ENCODE data around the gene PGPEP1.
"Not testable (repeated sequence)": the region's sequence is repeated elsewhere in the genome, so short reads cannot be mapped to it uniquely, and the experiment has no call there.

PGPEP1 gene

GRCh38 chr19:18368504-18369222 lies 28.3 kb downstream of the PGPEP1 start:
- DNase-seq = no peak

DNA sequence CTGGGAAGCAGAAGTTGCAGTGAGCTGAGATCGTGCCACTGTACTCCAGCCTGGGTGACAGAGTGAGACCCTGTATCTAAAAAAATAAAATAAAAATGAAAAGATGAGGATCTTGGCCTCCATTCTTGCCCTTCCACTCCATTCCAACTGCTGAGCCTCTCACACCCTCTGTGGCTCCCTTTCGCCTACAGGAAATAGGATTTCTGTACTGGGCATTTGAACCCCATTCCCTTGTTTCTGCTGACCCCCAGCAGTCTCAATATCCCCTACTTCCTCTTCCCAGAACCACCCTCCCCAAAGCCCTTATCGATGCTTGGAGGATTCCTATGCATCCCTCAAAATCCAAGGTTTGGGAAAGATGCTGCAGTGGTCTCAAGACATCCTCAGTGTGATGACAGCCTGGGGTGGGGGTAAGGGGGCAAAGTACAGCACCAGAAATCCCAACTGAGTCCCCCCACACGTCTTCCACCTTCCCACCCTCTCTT lies 33.1 kb downstream of the PGPEP1 start:
- DNase-seq = no peak

DNA sequence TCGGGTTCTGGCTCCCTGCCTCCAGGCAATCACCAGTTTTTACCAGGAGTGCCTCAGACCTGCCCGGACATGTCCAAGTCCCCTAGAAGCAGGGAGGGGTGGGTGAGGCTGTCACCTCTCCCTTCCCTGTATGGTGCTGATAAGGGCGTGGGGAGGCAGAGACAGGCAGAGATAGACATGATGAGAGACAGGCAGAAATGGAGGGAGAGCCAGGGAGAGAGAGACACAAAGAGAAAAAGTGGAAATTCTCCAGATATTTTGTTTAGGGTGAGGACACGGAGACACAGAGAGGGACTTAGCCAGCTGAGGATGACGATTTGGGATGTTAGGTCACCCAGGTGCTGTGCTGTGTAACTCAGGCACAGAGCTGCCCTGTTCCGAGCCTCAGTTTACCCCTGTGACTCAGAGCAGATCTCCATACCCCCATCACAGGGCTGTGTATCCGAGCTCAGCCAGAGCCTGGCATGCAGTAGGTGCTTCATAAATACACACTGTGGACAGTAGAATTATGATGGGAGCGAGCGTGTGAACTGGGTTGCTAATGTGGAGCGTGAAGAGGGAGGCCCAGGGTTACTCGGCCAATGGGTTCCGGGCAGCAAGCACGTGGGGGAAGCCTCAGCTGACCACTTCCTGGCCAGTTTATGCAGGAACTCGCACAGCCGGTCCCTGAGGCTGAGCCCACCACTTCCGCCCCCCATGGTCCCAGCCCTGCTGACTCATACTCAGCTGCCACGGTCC lies 33.7 kb downstream of the PGPEP1 start:
- no peak for DNase-seq

DNA sequence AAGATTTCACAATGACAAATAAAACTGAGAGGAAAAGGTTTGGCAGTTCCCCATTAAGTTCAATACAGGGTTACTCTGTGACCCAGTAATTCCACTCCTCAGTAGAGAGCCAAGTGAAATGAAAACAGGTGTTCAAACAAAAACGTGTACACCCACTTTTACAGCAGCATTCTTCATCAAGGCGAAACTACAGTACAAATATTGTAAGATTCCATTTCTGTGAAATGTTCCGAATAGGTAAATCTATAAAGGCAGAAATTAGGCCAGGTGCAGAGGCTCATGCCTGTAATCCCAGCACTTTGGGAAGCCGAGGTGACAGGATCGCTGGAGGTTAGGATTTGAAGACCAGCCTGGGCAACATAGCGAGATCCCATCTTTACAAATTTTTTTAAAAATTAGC lies 36.6 kb downstream of the PGPEP1 start:
- DNase-seq = no peak

DNA sequence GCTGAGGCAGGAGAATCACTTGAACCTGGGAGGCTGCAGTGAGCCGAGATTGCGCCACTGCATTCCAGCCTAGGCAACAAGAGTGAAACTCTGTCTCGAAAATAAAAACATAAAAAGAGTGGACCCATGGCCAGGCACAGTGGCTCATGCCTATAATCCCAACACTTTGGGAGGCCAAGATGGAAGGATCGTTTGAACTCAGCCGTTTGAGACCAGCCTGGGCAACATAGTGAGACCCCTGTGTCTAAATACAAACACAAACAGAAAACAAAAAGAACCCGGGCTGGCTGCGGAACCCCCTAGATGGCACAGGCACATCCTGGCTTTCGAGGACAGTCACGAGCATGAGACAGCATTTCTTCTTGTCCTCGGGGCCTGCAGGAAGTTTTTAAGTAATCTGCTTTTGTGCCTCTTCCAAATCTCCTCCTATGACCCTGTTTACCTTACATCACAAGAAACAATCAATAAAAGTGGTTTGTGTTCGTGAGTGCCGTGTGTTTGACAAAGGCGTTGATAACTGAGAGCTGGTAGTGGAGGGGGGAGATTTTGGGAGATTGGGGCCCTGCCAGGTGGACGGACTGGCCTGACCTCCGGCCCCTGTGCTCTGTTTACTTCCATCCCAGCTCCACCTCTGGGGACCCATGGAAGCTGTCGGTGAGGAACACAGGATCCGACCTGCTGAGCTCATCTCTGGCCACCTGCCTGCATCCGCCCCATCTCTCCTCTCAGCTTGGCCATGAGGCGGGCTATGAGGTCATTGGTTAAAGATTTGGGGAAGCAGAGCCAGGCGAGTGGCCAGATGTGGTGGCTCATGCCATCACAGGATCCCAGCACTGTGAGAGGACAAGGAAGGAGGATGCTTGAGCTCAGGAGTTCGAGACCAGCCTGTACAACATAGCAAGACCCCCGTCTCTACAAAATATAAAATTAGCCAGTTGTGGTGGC lies 39.7 kb downstream of the PGPEP1 start:
- DNase-seq = no peak

DNA sequence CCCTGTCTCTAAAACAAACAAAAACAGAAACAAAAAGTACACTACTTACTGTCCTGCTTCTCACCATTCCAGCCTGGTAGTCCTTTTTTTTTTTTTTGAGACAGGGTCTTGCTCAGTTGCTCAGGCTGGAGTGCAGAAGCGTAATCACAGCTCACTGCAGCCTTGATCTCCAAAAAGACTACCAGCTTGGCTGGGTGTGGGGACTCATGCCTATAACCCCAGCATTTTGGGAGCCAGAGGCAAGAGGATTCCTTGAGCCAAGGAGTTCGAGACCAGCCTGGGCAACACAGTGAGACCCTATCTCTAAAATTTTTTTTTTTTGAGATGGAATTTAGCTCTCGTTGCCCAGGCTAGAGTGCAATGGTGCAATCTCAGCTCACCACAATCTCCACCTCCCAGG lies 40.4 kb downstream of the PGPEP1 start:
- DNase-seq = no peak

DNA sequence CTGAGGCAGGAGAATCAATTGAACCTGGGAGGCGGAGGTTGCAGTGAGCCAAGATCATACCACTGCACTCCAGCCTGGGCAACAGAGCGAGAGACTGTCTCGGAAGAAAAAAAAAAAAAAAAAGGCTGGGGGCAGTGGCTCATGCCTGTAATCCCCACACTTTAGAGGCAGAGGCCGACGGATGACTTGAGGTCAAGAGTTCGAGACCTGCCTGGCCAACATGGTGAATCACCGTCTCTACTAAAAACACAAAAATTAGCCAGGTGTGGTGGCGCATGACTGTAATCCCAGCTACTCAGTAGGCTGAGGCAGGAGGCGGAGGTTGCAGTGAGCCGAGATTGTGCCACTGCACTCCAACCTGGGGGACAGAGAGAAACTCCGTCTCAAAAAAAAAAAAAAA lies 43.2 kb downstream of the PGPEP1 start:
- not testable (repeated sequence) for DNase-seq

DNA sequence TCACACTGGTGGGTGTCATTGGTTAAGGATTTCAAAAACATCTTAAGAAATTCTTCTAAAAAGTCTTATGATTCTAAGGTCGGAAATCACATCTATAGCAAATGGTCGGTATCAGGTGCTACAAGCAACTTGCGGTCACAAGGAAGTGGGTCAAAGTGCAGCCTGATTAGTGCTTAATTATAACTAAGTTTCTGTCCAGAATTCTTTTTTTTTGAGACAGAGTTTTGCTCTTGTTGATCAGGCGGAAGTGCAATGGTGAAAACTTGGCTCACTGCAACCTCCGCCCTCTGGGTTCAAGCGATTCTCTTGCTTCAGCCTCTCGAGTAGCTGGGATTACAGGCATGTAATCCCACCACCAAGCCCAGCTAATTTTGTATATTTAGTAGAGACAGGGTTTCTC lies 44.4 kb downstream of the PGPEP1 start:
- no peak for DNase-seq

- DNase-seq = no peak
These were observed 44.9 kb downstream of the PGPEP1 start for GRCh38 chr19:18385359-18385674.

DNA sequence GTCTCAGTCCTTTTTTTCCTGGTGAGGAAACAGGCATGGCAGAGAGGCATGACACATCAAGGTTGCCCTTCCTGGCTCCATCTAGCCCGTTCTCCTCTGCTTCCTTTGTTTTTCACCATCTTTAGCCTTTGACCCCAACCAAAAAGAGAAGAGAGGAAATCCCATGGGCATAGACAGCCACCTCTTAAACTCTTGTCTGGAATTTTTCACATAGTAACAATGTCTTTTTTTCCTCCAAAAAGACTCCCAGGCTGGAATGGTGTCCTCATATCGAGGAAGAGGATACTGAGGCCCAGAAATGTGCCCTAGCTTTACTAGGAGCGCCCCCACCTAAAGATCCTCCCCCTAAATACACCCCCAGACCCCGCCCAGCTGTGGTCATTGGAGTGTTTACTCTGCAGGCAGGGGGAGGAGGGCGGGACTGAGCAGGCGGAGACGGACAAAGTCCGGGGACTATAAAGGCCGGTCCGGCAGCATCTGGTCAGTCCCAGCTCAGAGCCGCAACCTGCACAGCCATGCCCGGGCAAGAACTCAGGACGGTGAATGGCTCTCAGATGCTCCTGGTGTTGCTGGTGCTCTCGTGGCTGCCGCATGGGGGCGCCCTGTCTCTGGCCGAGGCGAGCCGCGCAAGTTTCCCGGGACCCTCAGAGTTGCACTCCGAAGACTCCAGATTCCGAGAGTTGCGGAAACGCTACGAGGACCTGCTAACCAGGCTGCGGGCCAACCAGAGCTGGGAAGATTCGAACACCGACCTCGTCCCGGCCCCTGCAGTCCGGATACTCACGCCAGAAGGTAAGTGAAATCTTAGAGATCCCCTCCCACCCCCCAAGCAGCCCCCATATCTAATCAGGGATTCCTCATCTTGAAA lies 45.5 kb downstream of the PGPEP1 start, which contains the start of gene GDF15:
TSS of gene GDF15 (plus strand) at position 484 of the 868 bp plus-strand sequence. CDS start at position 516, 32 bp downstream.
- no peak for DNase-seq

DNA sequence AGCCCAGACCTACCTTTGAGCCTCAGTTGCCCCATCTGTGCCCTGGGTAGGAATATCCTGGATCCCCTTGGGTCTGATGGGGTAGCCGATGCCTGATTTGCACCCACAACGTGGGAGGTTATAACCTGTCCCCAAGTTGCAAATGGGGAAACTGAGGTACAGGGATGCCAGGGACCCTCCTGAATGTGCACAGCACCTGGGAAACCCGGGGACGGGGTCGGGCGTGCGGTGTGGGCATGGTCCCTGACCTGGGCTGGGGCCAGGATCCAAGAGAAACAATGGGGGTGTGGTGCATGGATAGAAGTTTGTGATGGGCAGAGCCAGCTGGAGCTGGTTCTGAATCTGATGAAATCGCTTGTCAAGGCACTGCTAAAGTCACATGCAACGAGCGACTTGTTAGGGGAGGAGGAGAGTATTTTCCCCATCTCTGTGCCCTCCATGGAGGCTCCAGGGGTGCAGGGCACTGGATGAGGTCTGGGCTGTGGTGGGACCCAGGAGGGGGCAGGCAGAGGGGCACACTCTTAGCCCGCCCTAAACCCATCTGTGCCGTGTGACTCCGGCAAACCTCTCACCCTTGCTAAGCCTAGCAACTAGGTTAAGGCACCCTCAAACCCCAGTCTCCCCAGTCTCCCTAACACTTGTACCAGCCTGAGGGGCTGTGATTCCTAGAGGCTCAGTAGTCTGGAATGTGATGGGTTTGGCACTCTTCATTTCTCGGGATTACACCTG lies 46.3 kb downstream of the PGPEP1 start:
- no peak for DNase-seq

DNA sequence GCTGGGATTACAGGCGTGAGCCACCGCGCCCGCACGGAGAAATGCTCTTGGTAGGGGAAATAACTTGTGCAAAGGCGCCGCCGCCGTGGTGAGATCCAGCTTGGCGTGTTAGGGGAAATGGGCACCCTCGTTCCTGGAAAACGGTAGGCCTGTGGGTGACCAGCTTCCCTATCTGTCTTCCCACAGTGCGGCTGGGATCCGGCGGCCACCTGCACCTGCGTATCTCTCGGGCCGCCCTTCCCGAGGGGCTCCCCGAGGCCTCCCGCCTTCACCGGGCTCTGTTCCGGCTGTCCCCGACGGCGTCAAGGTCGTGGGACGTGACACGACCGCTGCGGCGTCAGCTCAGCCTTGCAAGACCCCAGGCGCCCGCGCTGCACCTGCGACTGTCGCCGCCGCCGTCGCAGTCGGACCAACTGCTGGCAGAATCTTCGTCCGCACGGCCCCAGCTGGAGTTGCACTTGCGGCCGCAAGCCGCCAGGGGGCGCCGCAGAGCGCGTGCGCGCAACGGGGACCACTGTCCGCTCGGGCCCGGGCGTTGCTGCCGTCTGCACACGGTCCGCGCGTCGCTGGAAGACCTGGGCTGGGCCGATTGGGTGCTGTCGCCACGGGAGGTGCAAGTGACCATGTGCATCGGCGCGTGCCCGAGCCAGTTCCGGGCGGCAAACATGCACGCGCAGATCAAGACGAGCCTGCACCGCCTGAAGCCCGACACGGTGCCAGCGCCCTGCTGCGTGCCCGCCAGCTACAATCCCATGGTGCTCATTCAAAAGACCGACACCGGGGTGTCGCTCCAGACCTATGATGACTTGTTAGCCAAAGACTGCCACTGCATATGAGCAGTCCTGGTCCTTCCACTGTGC lies 47.9 kb downstream of the PGPEP1 start:
- no peak for DNase-seq

DNA sequence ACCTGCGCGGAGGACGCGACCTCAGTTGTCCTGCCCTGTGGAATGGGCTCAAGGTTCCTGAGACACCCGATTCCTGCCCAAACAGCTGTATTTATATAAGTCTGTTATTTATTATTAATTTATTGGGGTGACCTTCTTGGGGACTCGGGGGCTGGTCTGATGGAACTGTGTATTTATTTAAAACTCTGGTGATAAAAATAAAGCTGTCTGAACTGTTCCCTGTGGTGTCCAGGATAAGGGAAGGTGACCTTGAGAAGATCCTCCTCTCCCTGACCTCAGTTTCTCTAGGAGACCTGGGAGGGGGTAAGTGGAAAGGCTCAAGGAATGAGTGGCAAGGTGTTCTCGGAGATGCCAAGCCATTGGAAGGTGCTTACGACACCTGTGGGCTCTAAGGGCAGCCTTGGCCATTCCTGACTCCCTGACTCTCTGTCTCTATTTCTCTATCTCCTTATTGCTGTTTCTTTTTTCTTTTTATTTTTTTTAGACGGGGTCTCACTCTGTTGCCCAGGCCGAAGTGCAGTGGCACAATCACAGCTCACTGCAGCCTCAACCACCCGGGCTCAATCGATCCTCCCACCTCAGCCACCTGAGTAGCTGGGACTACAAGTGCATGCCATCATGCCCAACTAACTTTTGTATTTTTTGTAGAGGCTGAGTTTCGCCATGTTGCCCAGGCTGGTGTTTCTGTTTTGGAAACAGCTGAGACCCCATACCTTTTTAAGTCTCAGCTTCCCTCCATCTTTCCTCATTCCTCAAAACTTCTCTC lies 48.7 kb downstream of the PGPEP1 start:
- no peak for DNase-seq

- no peak for DNase-seq
These were observed 49.3 kb downstream of the PGPEP1 start for GRCh38 chr19:18389726-18390064.

DNA sequence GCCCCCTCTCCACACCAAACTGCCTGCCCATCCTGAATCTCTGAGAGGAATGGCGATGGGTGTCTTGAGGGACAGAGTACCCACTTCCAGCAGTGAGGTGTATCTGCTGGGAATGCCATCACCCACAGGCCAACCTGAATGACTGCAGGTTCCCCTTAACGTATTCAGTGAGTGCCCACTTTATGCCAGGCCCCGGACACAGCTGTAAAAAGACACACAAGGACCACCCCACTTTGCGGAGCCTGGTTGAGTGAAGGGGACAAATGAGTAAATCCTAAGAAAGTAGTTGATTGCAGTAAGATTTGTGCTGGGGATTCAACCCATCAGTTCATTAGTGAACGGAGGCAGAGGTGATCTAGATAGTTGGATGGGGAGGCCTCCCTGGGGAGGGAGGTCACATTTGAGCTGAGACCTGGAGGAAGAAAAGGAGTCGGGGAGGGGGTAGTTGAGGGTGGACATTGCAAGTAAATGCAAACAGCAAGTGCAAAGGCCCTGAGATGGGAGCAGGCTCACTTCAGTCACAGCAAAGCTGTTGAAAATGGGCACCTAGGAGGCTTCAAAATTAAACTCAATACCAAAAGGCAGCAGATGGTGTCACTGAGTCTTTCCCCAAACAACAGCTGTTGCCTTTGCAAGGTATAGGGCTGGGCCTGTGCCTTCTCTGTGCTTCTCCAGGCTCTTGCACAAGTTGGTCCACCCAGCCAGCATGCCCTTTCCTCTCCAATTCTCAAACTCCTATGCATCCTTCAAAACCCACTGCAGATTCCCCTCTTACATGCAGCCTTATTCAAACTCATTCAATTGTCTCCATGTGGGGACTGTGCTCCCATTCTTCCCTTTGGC lies 49.9 kb downstream of the PGPEP1 start:
- no peak for DNase-seq

DNA sequence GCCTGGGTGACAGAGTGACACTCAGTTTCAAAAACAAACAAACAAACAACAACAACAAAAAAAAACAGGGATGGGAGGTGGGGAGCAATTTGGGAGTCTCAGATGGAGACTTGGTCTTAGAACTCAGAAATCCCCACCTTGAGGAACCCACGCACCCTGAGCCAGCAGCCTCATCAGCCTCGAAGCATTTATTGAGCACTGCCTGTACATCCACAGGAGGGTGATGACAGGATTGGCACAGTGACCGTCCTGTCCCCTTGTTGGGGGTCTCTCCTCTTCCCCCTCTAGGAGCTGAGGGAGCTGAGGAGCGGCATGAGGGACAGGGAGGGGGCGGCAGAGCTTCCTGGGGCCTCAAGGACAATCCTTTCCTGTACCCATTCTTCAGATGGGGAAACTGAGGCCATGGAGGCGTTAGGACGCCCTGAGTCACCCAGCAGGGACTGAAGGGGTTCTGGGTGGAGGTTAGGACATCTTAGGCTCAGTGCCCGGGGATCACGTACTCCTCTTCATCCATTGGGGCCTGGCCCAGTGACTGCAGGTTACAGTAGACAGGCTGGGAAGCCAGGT lies 51.2 kb downstream of the PGPEP1 start:
- DNase-seq = no peak

GRCh38 chr19:18392417-18392816 lies 52.0 kb downstream of the PGPEP1 start:
- no peak for DNase-seq

DNA sequence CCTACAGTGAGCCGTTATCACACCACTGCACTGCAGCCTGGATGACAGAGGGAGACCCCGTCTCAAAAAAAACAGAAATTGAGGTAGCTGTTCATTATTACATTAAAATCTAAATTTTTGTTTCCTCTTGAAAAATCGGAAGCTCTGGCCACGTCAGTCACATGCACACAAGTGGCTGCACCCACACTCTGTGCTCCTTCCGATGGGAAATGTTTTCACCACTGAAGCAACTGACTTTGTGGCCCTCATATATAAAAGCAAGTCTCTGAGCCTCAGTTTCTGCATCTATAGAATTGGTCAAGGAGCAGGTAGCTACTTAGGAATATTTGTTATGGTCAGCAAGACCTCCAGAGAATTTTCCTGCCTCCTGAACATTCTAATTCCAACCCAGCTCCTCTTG lies 52.5 kb downstream of the PGPEP1 start:
- no peak for DNase-seq

DNA sequence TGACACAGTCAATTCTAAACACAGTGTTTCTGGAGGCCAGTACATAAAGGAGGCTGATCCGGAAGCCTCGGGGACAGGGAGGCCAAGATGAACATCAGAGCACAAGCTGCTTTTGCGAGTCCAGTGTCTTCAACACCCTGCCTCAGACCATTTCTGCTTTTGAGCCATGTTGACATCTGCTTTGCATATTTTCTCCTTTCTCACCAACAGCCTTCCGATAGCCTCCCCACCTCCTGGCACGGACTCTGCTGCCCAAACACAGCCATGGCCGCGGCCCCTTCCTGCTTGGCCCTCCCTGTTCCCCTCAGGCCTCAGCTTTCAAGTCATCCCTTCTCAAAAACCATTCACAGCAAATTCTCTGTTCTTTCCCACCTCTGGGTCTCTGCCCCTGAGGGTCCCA lies 53.4 kb downstream of the PGPEP1 start:
- DNase-seq = no peak

All from cortex of kidney (tissue), 1 donor.